ENCODE data around the gene NACC1.

The NACC1 gene

DNA sequence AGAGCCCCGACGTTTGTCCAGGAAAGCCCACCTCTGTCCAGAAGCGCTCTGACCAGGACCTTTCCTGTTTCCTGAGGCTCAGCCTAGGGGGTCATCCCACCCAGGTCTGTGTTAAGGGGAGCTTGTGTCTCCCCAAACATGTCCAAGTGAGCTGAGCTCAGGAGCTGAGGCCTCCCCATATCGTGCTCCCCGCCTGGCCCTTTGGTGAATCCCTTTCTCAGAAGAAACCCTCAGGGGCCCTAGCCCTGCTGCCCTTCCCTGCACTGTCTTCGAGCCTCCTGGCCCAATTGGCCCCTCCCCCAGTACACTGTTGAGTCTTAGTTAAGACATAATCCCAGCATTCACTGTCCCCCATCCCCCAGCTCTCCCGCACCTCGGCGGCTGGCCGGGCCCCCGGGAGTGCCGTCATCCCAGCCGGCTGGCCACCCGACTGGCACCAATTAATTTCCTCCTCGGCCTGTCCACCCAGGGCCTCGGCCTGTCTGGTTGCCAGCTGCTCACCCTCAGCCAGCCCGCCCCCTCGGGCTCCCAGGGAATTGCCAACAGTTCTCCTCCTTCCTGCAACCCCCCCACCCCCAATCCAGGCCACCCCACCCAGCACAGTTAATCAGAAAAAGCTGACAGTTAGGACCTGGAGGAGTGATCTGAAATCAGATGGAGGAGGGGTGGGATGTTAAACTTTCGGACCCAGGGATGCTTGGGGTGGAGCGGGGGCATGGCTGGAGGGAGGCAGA is 45.7 kb downstream of the NACC1 start (continued):
- TF ChIP-seq, protein P1, sequence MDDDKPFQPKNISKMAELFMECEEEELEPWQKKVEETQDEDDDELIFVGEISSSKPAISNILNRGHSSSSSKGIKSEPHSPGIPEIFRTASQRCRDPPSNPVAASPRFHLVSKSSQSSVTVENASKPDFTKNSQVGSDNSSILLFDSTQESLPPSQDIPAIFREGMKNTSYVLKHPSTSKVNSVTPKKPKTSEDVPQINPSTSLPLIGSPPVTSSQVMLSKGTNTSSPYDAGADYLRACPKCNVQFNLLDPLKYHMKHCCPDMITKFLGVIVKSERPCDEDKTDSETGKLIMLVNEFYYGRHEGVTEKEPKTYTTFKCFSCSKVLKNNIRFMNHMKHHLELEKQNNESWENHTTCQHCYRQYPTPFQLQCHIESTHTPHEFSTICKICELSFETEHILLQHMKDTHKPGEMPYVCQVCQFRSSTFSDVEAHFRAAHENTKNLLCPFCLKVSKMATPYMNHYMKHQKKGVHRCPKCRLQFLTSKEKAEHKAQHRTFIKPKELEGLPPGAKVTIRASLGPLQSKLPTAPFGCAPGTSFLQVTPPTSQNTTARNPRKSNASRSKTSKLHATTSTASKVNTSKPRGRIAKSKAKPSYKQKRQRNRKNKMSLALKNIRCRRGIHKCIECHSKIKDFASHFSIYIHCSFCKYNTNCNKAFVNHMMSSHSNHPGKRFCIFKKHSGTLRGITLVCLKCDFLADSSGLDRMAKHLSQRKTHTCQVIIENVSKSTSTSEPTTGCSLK (tag by site-specific recombination; IDR thresholded peaks at IDR 0.05), result no peak
- TF ChIP-seq ZFP69B (tag by site-specific recombination; IDR thresholded peaks at IDR 0.05), result no peak

GRCh38 chr19:13164343-13165161 is 46.5 kb downstream of the NACC1 start:
- ChIA-PET CTCF (interaction anchor here (0.6 to 1.7 kb wide), 4 partner anchors 11 to 70 kb away, joined by 3 to 5 read pairs (median 3); no protein-coding TSS in a partner anchor), POLR2A (interaction anchor here (0.6 to 6.3 kb wide), 8 partner anchors 10 to 675 kb away, joined by 5 to 89 read pairs (median 8); partner anchors contain the start of genes CALR, IER2 and STX10)
- H3K4me1 ChIP-seq (ENCODE audit: control insufficient read depth, insufficient read depth, low read length), result peaks cover 17% of the 10 kb centered on the region
- no peaks in the 10 kb centered on the region for H3K36me3 ChIP-seq (ENCODE audit: control insufficient read depth in 2 of 2, insufficient read depth in 1 of 2, low read length in 2 of 2)
- H3K27ac ChIP-seq (ENCODE audit: extremely low read depth, low read depth, low read length), result peak overlapping the region; percentile 72
- no peaks in the 10 kb centered on the region for H3K9me3 ChIP-seq (ENCODE audit: control insufficient read depth, insufficient read depth, low read depth, low read length)
- peak overlapping the region; percentile 4 for H3K4me3 ChIP-seq (ENCODE audit: low read depth, low read length)
- TF ChIP-seq ZFP37 (tag by site-specific recombination; IDR thresholded peaks at IDR 0.05), result no peak
- no peak for TF ChIP-seq ZNF544 (tag by site-specific recombination; IDR thresholded peaks at IDR 0.05)
- no peak for TF ChIP-seq ZNF585B (tag by site-specific recombination; IDR thresholded peaks at IDR 0.05)
- no peak for TF ChIP-seq REPIN1 (tag by site-specific recombination; IDR thresholded peaks at IDR 0.05; ENCODE audit: low read depth)
- TF ChIP-seq CTCF (tag by site-specific recombination; IDR thresholded peaks at IDR 0.05), result no peak
- no peak for TF ChIP-seq ZNF548 (tag by site-specific recombination; IDR thresholded peaks at IDR 0.05)
- TF ChIP-seq SALL2 (tag by site-specific recombination; IDR thresholded peaks at IDR 0.05; ENCODE audit: borderline replicate concordance), result no peak
- no peak for TF ChIP-seq ZNF19 (tag by site-specific recombination; IDR thresholded peaks at IDR 0.05; ENCODE audit: low read depth)
- no peak for TF ChIP-seq ZNF48 (tag by site-specific recombination; IDR thresholded peaks at IDR 0.05)
- TF ChIP-seq ZNF416 (tag by site-specific recombination; IDR thresholded peaks at IDR 0.05), result no peak
- no peak for TF ChIP-seq ZNF175 (tag by site-specific recombination; IDR thresholded peaks at IDR 0.05)
- TF ChIP-seq ZNF521 (tag by site-specific recombination; IDR thresholded peaks at IDR 0.05), result no peak
- no peak for TF ChIP-seq KLF10 (tag by site-specific recombination; IDR thresholded peaks at IDR 0.05)
- TF ChIP-seq ZNF670 (tag by site-specific recombination; IDR thresholded peaks at IDR 0.05; ENCODE audit: low read depth), result no peak
- TF ChIP-seq ZNF571 (tag by site-specific recombination; IDR thresholded peaks at IDR 0.05), result no peak
- 0 out of 2 replicates have a peak, but pooled peaks have one; percentile 19 for TF ChIP-seq ZEB2 (tag by site-specific recombination; IDR thresholded peaks at IDR 0.05)
- TF ChIP-seq ZBTB6 (tag by site-specific recombination; IDR thresholded peaks at IDR 0.05), result 0 out of 2 replicates have a peak, but pooled peaks have one; percentile 12
- TF ChIP-seq ZNF140 (tag by site-specific recombination; IDR thresholded peaks at IDR 0.05), result no peak
- TF ChIP-seq TCF7L2 (IDR thresholded peaks at IDR 0.05; ENCODE audit: borderline replicate concordance, low read depth, low read length), result no peak
- TF ChIP-seq ZNF214 (tag by site-specific recombination; IDR thresholded peaks at IDR 0.05; ENCODE audit: borderline replicate concordance), result no peak
- TF ChIP-seq ZNF184 (tag by site-specific recombination; IDR thresholded peaks at IDR 0.05), result no peak
- peak; percentile 76 for TF ChIP-seq GLIS1 (tag by site-specific recombination; IDR thresholded peaks at IDR 0.05)
- no peak for TF ChIP-seq ZNF155 (tag by site-specific recombination; IDR thresholded peaks at IDR 0.05)
- TF ChIP-seq ZNF341 (tag by site-specific recombination; IDR thresholded peaks at IDR 0.05; ENCODE audit: low read depth), result peak; percentile 63
- TF ChIP-seq ZNF837 (tag by site-specific recombination; IDR thresholded peaks at IDR 0.05), result no peak
- TF ChIP-seq HOXA7 (CRISPR knock-in tag; IDR thresholded peaks at IDR 0.05; ENCODE audit: borderline replicate concordance), result no peak
- TF ChIP-seq ZNF426 (tag by site-specific recombination; IDR thresholded peaks at IDR 0.05), result no peak
- TF ChIP-seq ZNF202 (tag by site-specific recombination; IDR thresholded peaks at IDR 0.05; ENCODE audit: borderline replicate concordance), result no peak
